HepG2 (cell line): ENCODE measurements around the gene KIFC1. TPM values are rescaled to one million over a fixed set of nuclear protein-coding genes. Genes with fewer than 3 reads are reported as not detected.

ENCODE experiments used
- ATF7 ChIP-seq, 2 experiments: fragments of 450-650 bp in 1 of 2; sonication (generic) in 1 of 2; formaldehyde crosslinking in 1 of 2; IDR thresholded peaks; 2 replicates each; pipeline versions ENCODE4 v1.4.0 to v1.6.1; 2016 to 2020; ENCODE audit warnings: antibody characterized with exemption in 1 of 2, mild to moderate bottlenecking in 1 of 2, missing genetic modification reagents in 1 of 2
- CENPX ChIP-seq: sonication (generic); formaldehyde crosslinking; IDR thresholded peaks from 2 replicates; pipeline ENCODE4 v1.9.0; 2021; ENCODE audit warnings: mild to moderate bottlenecking, missing genetic modification reagents, moderate library complexity
- DDIT3 ChIP-seq: sonication (generic); formaldehyde crosslinking; IDR thresholded peaks from 2 replicates; pipeline ENCODE4 v1.4.0; 2020; ENCODE audit warnings: mild to moderate bottlenecking, missing genetic modification reagents
- HIVEP1 ChIP-seq: sonication (generic); formaldehyde crosslinking; IDR thresholded peaks from 2 replicates; pipeline ENCODE4 v1.4.0; 2020; ENCODE audit warnings: mild to moderate bottlenecking, missing genetic modification reagents
- HMGXB3 ChIP-seq: sonication (generic); formaldehyde crosslinking; IDR thresholded peaks from 2 replicates; pipeline ENCODE4 v1.4.0; 2020; ENCODE audit warnings: missing genetic modification reagents, borderline replicate concordance
- POLR2G ChIP-seq: fragments of 200-400 bp; formaldehyde crosslinking; IDR thresholded peaks from 2 replicates; pipeline ENCODE4 v1.6.1; 2018; ENCODE audit warnings: mild to moderate bottlenecking, low read depth, low read length, moderate library complexity
- RFX5 ChIP-seq: IDR thresholded peaks from 2 replicates; pipeline ENCODE4 v1.6.1; 2011; ENCODE audit warnings: low read depth, low read length, improper control_type of control experiment
- SATB2 ChIP-seq: sonication (generic); formaldehyde crosslinking; IDR thresholded peaks from 2 replicates; pipeline ENCODE4 v1.5.0; 2020; ENCODE audit warnings: missing genetic modification reagents
- STAG1 ChIP-seq: sonication (generic); formaldehyde crosslinking; IDR thresholded peaks from 2 replicates; pipeline ENCODE4 v1.4.0; 2020; ENCODE audit warnings: missing genetic modification reagents
- ZKSCAN8 ChIP-seq: IDR thresholded peaks from 2 replicates; pipeline ENCODE4 v1.6.1; 2016; ENCODE audit warnings: borderline replicate concordance, missing genetic modification reagents, missing compliant biosample characterization
- ZMYM2 ChIP-seq: sonication (generic); formaldehyde crosslinking; IDR thresholded peaks from 2 replicates; pipeline ENCODE4 v1.8.0; 2022; ENCODE audit warnings: mild to moderate bottlenecking, missing genetic modification reagents
- ZNF318 ChIP-seq: sonication (generic); formaldehyde crosslinking; IDR thresholded peaks from 2 replicates; pipeline ENCODE4 v1.4.0; 2020; ENCODE audit warnings: mild to moderate bottlenecking, missing genetic modification reagents
- ZNF33B ChIP-seq: sonication (generic); formaldehyde crosslinking; IDR thresholded peaks from 2 replicates; pipeline ENCODE4 v1.5.1; 2020; ENCODE audit warnings: mild to moderate bottlenecking, missing genetic modification reagents
- ZNF564 ChIP-seq: sonication (generic); formaldehyde crosslinking; IDR thresholded peaks from 2 replicates; pipeline ENCODE4 v1.8.1; 2023; ENCODE audit warnings: mild to moderate bottlenecking, missing genetic modification reagents
- ZNF652 ChIP-seq: IDR thresholded peaks from 2 replicates; pipeline ENCODE4 v1.6.1; 2016; ENCODE audit warnings: low read depth, borderline replicate concordance
- ZNF746 ChIP-seq: sonication (generic); formaldehyde crosslinking; IDR thresholded peaks from 2 replicates; pipeline ENCODE4 v1.8.0; 2022; ENCODE audit warnings: mild to moderate bottlenecking, missing genetic modification reagents
- ZNF782 ChIP-seq: sonication (generic); formaldehyde crosslinking; IDR thresholded peaks from 2 replicates; pipeline ENCODE4 v1.4.0; 2020; ENCODE audit warnings: missing genetic modification reagents, mild to moderate bottlenecking, borderline replicate concordance
- polyA plus RNA-seq, 8 experiments: library from polyadenylated mRNA; depleted of rRNA in 3 of 8; stranded (reverse) in 7 of 8; unstranded in 1 of 8; fragments of >200 nt; fragmentation: Illumina TruSeq in 4 of 8; extraction: Trizol in 4 of 8; gene quantifications; 2 replicates each; pipeline versions ENCODE4 v1.2.1 to v1.2.3, GENCODE V29; 2011 to 2016; ENCODE audit warnings: low read depth in 4 of 8, missing spikeins in 1 of 8, mixed read lengths in 1 of 8; ENCODE audit not compliant: insufficient read depth in 1 of 8
- total RNA-seq, 5 experiments: library from RNA; depleted of rRNA; stranded (reverse); fragments of >200 nt; fragmentation: Illumina TruSeq; extraction: Trizol; gene quantifications; 2 replicates each; pipeline ENCODE4 v1.2.3, GENCODE V29; 2016; ENCODE audit warnings: low read depth in 1 of 5

KIFC1 gene
- total and polyA plus RNA-seq, 2 of the 13 experiments (the other 11 are each of a cell fraction or from before 2014, with no cell fraction given), result 25.0 to 45.5 TPM

GRCh38 chr6:33391278-33391921, at the start of gene KIFC1 (continued):
- no peak for TF ChIP-seq ZNF318 (CRISPR knock-in tag)
- peak; percentile 62 for TF ChIP-seq HIVEP1 (CRISPR knock-in tag)
- TF ChIP-seq ZNF652 (CRISPR knock-in tag), result no peak
- TF ChIP-seq ZNF33B (CRISPR knock-in tag), result no peak
- no peak for TF ChIP-seq CENPX (CRISPR knock-in tag)
- 0 out of 2 replicates have a peak, but pooled peaks have one; percentile 2 for TF ChIP-seq DDIT3 (CRISPR knock-in tag)
- TF ChIP-seq SATB2 (CRISPR knock-in tag), result peak; percentile 72; the same call in 1 of the 2 replicates
- TF ChIP-seq ZKSCAN8, result peak; percentile 84
- TF ChIP-seq ZMYM2 (CRISPR knock-in tag), result peak; percentile 93
- TF ChIP-seq HMGXB3 (CRISPR knock-in tag), result no peak; the same call in 1 of the 2 replicates
- TF ChIP-seq POLR2G, result peak; percentile 83
- no peak; the same call in 1 of the 2 replicates for TF ChIP-seq RFX5
- TF ChIP-seq ZNF782, result peak; percentile 66; the same call in 1 of the 2 replicates
- TF ChIP-seq ZNF564, result peak; percentile 60; the same call in 1 of the 2 replicates
- TF ChIP-seq ATF7 (IDR thresholded peaks at IDR 0.05), result peak; percentile 58
- TF ChIP-seq ATF7 (CRISPR knock-in tag; IDR thresholded peaks at IDR 0.05), result peak; percentile 67
- TF ChIP-seq STAG1 (CRISPR knock-in tag), result peak; percentile 63
- peak; percentile 70 for TF ChIP-seq ZNF746
